Activated CD8-positive, alpha-beta T cell treated with anti-CD3 and anti-CD28 coated beads for 36 hours (primary cell): Measurements from ENCODE around the gene BLVRA. TPM values are rescaled to one million over a fixed set of nuclear protein-coding genes. Genes with fewer than 3 reads are reported as not detected.

Experiments
- ATAC-seq: fragments of 200-7000 bp; cut with Tn5 transposase; one replicate; pipeline ENCODE4 v1.10.0; 2021; ENCODE audit warnings: mild to moderate bottlenecking, moderate library complexity
- CTCF ChIA-PET: fragments of 350-600 bp; sonication (Branson Sonifier 250); formaldehyde crosslinking; loops from one replicate; lab custom pipeline; 2021; ENCODE audit warnings: antibody characterized with exemption; lab: Charles Lee
- POLR2A ChIA-PET: fragments of 350-600 bp; sonication (Branson Sonifier 250); formaldehyde crosslinking; loops from one replicate; lab custom pipeline; 2021; ENCODE audit warnings: antibody characterized with exemption; lab: Charles Lee
- DNase-seq: peaks from one replicate; pipeline ENCODE4 v3.0.0-alpha.2; 2020
- H3K27ac Mint-ChIP-seq: one replicate; pipeline ENCODE4 v1.8.0; 2021; ENCODE audit warnings: mild to moderate bottlenecking, mixed read lengths
- H3K27me3 Mint-ChIP-seq: one replicate; pipeline ENCODE4 v1.8.0; 2021; ENCODE audit warnings: mixed read lengths
- H3K36me3 Mint-ChIP-seq: one replicate; pipeline ENCODE4 v1.8.0; 2021; ENCODE audit warnings: low read depth, mixed read lengths
- H3K4me1 Mint-ChIP-seq: one replicate; pipeline ENCODE4 v1.8.0; 2021; ENCODE audit warnings: low read depth, mixed read lengths
- H3K4me3 Mint-ChIP-seq: one replicate; pipeline ENCODE4 v1.8.0; 2021; ENCODE audit warnings: mild to moderate bottlenecking, moderate library complexity, mixed read lengths
- H3K9me3 Mint-ChIP-seq: one replicate; pipeline ENCODE4 v1.8.0; 2021; ENCODE audit warnings: mixed read lengths
- intact Hi-C: fragments of 100-400 bp; cut with micrococcal nuclease; formaldehyde crosslinking; loops from one replicate; pipeline ENCODE4 v1.10.0; 2022
- total RNA-seq, 2 experiments: library from RNA; stranded (reverse); gene quantifications; one replicate each; pipeline ENCODE4 v1.2.3, GENCODE V29; 2021
- TF ChIP-seq, protein P1 (sequence below): fragments of 200-600 bp; IDR thresholded peaks from one replicate; pipeline ENCODE4 v1.8.0; 2022; ENCODE audit warnings: antibody characterized with exemption, mild to moderate bottlenecking

The BLVRA gene
- total RNA-seq, 2 experiments from 2014 or later = 30.9 to 34.2 TPM

DNA sequence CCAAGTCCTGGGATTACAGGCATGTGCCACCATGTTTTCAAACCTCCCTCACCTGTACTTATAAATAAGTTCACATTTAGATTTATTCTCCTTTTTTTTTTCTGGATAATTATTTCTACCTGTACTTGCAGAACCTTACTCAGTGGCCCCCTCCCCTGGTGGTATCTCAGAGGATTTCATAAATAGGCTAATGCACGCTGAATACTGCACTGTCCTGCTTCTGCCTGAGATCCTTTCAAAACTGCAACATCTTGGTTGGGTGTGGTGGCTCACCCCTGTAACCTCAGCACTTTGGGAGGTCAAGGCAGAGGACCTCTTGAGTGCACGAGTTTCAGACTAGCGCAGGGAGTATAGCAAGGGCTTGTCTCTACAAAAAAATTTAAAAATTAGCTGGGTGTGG, 4.6 kb upstream of the BLVRA start:
- H3K36me3 Mint-ChIP-seq = no peaks in the 10 kb centered on the region
- peaks cover 36% of the 10 kb centered on the region for H3K4me1 Mint-ChIP-seq
- ATAC-seq (no peak), DNase-seq (no peak)
- ChIA-PET CTCF (interaction anchor here (0.8 to 0.9 kb wide), 2 partner anchors 14 to 32 kb away, joined by 3 to 6 read pairs; no protein-coding TSS in a partner anchor), POLR2A (interaction anchor here (1.0 kb wide), 1 partner anchor 103 kb away, joined by 3 read pairs; no protein-coding TSS in a partner anchor)
- H3K9me3 Mint-ChIP-seq = no peaks in the 10 kb centered on the region
- TF ChIP-seq, protein P1, sequence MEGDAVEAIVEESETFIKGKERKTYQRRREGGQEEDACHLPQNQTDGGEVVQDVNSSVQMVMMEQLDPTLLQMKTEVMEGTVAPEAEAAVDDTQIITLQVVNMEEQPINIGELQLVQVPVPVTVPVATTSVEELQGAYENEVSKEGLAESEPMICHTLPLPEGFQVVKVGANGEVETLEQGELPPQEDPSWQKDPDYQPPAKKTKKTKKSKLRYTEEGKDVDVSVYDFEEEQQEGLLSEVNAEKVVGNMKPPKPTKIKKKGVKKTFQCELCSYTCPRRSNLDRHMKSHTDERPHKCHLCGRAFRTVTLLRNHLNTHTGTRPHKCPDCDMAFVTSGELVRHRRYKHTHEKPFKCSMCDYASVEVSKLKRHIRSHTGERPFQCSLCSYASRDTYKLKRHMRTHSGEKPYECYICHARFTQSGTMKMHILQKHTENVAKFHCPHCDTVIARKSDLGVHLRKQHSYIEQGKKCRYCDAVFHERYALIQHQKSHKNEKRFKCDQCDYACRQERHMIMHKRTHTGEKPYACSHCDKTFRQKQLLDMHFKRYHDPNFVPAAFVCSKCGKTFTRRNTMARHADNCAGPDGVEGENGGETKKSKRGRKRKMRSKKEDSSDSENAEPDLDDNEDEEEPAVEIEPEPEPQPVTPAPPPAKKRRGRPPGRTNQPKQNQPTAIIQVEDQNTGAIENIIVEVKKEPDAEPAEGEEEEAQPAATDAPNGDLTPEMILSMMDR = no peak
- peaks cover 10% of the 10 kb centered on the region for H3K27me3 Mint-ChIP-seq
- H3K4me3 Mint-ChIP-seq = no peak overlapping the region
- no peak overlapping the region for H3K27ac Mint-ChIP-seq
- intact Hi-C loops = no loop called here

DNA sequence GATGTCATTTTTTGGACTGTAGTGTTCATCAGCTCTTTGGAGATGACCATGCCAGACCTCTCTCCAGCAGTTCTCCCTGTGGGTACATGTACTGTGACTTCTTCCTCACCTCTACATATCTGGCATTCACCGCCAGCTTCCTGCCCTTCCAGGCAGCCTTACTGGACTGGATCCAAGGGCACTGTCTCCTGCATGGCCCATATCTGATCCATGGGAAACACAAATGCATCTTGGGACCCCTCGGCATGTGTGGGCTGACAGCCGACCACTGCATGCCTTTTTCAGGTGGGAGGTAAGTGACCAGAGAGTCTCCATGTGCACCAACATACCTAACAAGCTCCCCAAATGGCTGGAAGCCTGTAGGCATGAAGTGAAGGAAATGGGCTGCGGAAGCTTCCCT, 3.9 kb upstream of the BLVRA start:
- Mint-ChIP-seq H3K4me3 (no peak overlapping the region), H3K4me1 (peaks cover 40% of the 10 kb centered on the region), H3K27ac (no peak overlapping the region), H3K27me3 (peaks cover 10% of the 10 kb centered on the region), H3K9me3 (no peaks in the 10 kb centered on the region), H3K36me3 (no peaks in the 10 kb centered on the region)
- intact Hi-C loops = no loop called here
- POLR2A ChIA-PET = no interaction called here
- TF ChIP-seq, protein P1 = no peak
- ATAC-seq (no peak), DNase-seq (no peak)
- CTCF ChIA-PET = interaction anchor here (0.8 to 1.0 kb wide), 4 partner anchors 13 to 172 kb away, joined by 3 to 6 read pairs (median 3); partner anchors contain the start of gene STK17A

DNA sequence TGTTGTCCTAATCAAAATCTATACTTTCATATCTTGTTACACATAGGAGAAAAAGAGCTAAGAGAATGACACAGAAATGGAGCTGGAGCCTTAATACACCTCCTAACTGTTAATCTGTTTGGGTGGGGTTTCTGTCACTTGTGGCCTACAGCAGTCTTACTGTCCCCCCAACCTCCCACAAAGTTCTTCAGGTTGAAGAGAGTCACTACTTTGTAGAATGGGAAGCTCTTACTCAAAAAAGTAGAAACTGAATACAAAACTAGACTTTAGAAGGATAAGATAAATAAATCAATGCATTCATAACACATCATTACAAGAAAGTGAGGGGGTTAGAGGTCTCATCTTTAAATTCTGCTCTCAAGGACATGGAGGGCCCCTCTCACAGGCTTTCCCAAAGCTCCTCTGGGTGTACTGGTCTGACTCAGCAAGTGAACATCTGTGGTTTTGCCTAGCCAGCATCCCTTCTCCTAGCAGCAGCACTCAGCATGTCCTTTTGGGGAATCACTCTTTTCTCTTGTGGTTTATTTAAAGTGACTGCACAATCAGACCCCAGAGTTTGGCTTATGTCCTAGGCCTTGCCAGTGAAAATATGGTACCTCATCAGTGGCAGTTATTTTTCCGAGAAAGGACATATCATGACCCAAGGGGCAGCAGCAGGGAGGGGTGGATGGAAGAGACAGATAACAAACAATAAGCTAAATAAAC, 2.0 kb upstream of the BLVRA start:
- Mint-ChIP-seq H3K36me3 (no peaks in the 10 kb centered on the region), H3K4me3 (peak overlapping the region; percentile 80), H3K9me3 (no peaks in the 10 kb centered on the region), H3K4me1 (peaks cover 36% of the 10 kb centered on the region), H3K27me3 (peaks cover 10% of the 10 kb centered on the region), H3K27ac (no peak overlapping the region)
- TF ChIP-seq, protein P1 = no peak
- ATAC-seq = no peak
- CTCF ChIA-PET = interaction anchor here (1.2 to 1.5 kb wide), 4 partner anchors 20 to 174 kb away, joined by 4 to 8 read pairs (median 6); partner anchors contain the start of genes COA1 and STK17A
- intact Hi-C loops = no loop called here
- POLR2A ChIA-PET = interaction anchor here (0.9 to 2.2 kb wide), 2 partner anchors 12 to 27 kb away, joined by 4 to 6 read pairs; partner anchors contain the start of gene COA1
- DNase-seq = peak; percentile 22

DNA sequence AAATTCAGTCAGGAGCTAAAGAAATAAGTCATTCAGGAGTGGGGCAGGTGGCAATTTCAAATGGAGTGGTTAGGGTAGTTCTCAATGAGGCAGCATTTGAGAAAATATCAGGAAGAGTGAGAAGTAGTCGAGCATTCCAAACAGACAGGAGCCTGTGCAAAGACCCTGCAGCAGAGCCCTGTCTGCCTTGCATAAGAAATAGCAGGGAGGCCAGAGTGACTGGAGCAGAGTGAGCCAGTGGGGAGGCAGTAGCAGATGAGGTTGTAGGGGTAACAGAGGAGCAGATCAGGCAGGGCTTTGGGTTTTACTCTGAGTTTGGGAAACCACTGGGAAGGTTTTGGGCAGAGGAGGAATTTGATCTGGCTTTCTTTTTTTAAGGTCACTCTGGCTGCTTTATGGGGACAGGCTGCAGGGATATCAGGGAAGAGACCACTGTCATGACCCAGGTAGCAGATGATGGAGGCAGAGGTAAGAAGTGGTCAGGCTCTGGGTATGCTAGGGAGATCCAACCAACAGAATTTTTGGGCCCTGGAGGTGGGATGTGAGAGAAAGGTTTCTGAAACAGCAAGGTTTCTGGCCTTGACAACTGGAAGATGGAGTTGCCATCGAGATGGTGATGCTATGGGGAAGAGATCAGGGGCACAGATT, 1.3 kb upstream of the BLVRA start:
- Mint-ChIP-seq H3K27ac (peak overlapping the region; percentile 58), H3K36me3 (no peaks in the 10 kb centered on the region)

More for the DNA sequence above, 1.3 kb upstream of the BLVRA start:
- H3K4me1 Mint-ChIP-seq = peaks cover 43% of the 10 kb centered on the region
- POLR2A ChIA-PET = interaction anchor here (1.1 to 2.2 kb wide), 2 partner anchors 8 to 28 kb away, joined by 5 to 6 read pairs; partner anchors contain the start of gene COA1
- no peak for ATAC-seq
- TF ChIP-seq, protein P1 = no peak
- CTCF ChIA-PET = interaction anchor here (1.2 to 2.6 kb wide), 6 partner anchors 21 to 175 kb away, joined by 4 to 11 read pairs (median 6); partner anchors contain the start of genes COA1 and STK17A
- no peaks in the 10 kb centered on the region for H3K9me3 Mint-ChIP-seq
- H3K4me3 Mint-ChIP-seq = peak overlapping the region; percentile 80
- DNase-seq = no peak
- H3K27me3 Mint-ChIP-seq = peaks cover 10% of the 10 kb centered on the region
- intact Hi-C loops = no loop called here
